ENCODE results near the gene ZFHX3.
"Not testable (repeated sequence)": the region's sequence is repeated elsewhere in the genome, so short reads cannot be mapped to it uniquely, and the experiment has no call there.

Gene ZFHX3

DNA sequence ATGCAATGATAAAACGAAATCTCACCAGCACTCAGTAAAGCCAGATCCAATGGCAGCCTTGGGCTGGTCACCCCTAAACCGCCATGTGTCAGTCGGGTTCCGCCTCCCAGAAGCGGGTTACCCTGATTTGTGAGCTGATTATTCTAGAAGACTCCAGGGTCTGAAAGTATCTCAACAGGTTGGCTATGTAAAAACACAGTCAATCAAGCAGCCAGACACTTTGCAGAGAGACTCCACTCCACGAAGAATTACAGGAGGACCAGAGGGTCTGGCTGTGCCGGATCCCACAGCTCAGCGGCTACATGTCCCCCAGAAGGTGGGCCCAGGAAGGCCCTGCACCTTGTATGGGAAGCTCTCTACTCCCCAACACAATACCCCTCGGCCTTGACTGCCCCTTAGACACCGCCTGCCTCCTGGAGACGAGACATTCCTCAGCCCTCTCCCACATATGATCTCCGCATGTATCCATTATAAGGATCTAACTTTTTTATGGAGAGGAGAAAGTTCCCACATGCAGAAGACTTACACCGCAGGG lies 23.3 kb downstream of the ZFHX3 start:
- in situ Hi-C loops (cut with HindIII; ENCODE audit: low sequenced_read_pairs) = no loop called here

DNA sequence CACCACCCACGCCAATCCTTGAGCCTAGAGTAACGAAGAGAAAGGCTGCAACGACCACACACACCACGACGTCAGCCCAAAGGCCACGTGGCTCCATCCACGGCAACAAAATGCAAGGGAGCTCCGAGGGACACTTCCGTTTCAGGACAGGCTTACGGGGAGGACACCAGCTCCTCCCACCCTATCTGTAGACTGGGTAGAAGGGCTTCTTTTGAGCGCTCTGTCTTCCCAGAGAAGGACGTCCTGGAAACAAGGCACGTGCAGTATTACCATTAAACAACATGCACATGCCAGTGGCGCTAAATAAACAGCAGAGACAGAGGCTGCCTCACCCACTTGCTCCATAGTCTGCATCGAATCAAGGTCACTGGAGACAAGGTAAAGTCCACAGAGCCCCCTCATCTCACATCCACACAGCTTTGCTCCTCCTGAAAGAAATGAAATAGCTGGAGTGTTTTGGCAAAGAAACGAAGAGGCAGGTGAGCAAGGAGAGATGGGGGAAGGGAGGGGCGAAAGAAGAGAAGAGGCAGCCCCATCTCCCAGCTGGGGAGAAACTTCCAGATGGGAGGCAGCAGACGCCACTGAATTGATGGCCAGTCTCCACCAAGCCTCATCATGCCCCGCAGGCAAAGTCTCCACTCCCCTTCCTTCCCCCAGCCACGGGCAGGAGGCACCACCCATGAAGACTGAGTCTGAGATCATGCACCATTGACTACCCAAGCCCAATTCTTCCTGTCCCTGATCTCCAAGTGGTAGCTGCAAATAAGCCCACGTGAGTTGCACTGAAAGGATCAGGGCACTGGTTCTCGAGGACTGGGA lies 24.0 kb downstream of the ZFHX3 start:
- in situ Hi-C loops (cut with HindIII; ENCODE audit: low sequenced_read_pairs) = no loop called here

DNA sequence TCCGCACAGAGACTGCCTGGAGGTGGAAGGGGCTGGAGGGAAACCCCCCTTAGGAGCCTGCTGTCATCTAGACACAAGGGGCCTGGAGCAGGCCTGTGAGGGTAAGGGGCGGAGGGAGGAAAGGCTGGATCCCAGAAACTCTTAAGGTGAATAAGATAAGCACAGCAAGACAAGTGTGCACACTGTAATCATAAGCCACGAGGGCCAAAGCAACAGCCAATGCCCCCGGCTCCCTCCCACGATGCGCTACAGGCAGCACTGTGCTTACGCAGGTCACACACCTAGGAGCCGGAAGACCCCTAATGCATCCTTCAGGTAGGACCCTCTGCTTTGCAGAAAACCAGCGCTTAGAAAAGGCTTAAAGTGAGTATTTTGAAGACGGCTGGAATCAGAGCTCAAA lies 24.6 kb downstream of the ZFHX3 start:
- in situ Hi-C loops (cut with HindIII; ENCODE audit: low sequenced_read_pairs) = no loop called here

DNA sequence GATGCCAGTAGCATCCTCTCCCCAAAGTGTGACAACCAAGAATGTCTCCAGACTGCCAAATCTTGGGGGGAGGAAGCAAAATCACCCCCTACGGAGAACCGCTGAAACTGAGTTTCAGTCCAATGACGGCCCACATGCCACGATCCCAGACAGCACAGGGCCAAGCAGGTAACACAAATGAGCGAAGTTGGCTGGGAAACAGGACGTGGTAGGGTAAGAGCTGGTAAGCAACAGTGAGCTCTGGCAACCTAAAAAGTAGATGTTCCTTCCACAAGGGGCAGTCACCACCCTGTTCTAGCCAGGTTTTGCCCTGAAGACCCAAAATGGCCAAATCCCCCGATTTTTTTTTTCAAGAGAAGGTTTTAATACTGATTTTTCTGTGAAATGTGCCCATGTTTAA lies 25.4 kb downstream of the ZFHX3 start:
- in situ Hi-C loops (cut with HindIII; ENCODE audit: low sequenced_read_pairs) = no loop called here

DNA sequence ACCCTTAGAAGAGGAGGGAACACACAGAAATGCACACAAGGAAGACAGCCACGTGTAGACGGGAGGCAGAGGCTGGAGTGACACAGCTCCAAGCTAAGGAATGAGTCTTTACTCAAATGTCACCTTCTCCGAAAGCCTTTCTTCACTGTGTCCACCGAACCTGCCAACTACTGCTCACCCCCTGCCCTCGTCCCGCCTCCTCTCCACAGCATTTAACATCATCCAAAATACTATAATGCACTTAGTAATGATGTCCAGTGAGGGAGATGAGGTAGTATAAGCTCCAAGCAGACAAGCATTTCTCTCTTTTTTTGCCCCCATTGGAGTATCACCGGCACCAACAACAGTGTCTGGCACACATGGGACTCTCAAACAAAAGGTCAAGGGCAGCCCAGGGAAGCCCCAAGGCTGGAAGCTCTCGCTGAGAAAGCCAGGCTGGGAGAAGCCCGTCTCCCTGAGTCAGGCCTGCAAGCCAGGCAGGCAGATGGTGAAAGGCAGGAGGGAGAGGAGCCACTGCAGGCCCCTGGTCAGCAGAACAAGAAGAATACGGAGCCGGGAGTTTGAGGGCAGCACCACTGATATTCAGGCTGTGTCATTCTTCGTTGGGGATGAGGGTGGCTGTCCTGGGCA lies 25.9 kb downstream of the ZFHX3 start:
- in situ Hi-C loops (cut with HindIII; ENCODE audit: low sequenced_read_pairs) = no loop called here

DNA sequence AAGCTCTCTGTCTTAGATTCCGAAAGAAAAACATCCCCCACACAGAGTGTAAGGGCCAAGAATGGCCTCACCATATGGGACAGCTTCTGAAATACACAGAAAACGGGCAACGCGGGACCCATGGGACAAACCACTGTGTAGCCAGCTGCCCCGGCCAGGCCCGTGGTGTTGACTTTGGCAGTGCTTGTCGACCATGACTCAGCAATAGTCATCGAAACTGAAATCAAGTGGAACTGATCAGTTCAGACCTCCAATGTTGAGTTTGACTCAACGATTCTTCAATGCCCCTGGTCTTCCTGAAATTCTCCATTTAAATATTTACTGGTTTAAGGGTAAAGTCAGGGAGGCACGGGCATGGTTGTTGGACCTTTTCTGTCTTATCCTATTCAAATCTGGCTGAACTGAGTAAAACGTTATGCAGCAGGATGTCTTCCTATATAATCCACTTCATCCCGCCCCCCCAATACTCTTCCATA lies 27.5 kb downstream of the ZFHX3 start:
- in situ Hi-C loops (cut with HindIII; ENCODE audit: low sequenced_read_pairs) = no loop called here

DNA sequence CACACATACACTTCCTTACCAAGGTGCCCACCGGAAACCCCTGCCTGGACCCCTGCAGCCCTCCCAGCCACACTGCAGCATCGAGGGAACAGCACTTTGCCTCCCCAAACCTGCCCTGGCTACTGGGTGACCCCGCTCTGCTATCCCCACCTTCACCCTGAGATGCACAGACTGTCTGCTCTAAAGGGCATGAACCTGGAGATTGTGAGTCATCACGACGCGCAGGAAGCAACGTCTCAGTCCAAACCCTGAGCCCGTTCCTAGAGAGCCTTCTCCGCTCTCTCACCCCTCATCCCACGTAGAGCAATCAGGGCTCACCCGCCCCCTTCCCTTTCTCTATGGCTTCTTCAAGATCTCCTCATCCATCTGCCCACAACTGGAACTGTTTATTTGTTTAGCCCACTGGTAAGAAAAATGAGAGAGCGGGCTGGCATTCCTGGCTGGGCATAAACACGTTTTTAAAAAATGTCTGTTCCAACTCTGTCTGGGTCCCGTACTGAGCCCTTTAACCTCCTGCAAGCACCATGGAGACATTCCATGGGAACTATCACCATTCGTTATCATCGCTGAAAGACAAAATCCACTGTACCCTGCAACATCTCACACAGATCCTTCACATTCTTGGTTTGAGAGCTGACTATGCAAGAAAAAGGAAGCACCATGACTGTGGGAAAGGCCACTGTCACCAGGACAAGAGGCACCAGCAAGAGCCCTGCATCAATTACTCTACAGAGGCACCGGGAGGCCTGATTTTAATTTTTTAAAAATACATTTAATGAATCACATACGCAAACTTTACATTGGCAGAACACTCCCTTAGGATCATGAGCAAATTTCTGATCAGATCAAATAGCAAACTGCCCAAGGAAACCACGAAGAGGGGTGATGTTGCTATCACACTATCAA lies 28.2 kb downstream of the ZFHX3 start:
- in situ Hi-C loops (cut with HindIII; ENCODE audit: low sequenced_read_pairs) = no loop called here

DNA sequence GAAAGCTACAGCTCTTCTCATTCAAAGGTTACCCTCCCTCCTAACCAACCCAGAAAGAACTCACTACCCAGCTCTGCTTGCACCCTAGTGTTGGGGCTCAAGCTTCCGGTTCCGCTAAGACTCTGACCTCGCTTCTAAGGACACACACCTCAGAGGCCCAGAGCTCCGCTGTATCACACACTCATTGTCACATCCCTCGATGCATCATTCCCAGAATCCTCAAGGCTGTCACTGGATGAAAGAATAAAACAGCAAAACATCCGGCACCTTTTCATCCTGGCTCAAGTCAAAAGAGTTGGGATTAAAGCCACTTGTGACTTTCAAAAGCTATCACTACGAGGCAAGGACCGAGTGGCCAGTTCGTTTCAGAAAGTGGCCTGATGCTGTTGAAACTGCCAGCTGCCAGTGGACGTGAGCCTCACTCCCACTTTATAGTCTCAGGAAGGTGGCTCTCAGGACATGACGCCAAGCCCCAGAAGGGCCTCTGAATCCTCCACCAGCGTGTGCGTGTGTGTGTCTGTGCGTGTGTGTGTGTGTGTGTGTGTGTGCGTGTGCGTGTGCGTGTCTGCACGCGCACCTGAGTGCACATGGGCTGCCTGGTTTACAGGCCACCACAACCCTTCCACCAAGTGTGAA lies 29.0 kb downstream of the ZFHX3 start:
- in situ Hi-C loops (cut with HindIII; ENCODE audit: low sequenced_read_pairs) = no loop called here

DNA sequence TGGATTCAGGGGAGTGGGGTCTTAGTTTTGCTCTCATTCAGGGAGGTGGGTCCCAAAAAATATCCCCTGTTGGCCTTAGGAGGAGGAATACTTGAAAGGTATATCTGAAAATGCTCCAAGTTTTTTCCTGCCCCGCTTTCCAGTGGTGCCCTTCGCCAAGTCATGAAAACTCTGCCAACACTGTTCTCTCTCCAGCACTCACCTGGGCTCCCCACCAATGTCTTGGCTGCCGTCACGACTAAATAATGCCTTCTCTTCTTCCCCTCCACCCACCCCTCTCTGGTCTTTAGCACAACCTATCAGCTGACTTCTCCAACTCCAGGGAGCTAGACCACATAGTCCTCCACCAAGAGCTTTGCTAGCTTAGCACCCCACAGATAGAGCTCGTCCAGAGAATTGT lies 30.6 kb downstream of the ZFHX3 start:
- in situ Hi-C loops (cut with HindIII; ENCODE audit: low sequenced_read_pairs) = no loop called here

DNA sequence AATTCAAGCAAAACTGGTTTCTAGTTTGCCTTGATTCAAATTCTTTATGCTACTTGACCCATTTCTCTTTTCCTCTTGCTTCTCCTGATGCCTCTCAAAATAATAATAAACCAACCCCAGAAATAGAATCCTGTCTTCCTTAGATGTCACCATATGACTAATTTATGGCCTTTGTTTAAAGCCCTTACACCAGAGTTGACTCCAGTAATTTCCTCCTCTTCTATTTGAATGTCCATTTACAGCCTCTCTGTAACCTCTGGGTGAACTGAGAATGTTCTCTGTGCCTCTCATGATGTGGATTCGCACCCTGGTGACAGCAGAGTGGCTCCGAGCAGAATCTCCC lies 31.5 kb downstream of the ZFHX3 start:
- in situ Hi-C loops (cut with HindIII; ENCODE audit: low sequenced_read_pairs) = no loop called here

DNA sequence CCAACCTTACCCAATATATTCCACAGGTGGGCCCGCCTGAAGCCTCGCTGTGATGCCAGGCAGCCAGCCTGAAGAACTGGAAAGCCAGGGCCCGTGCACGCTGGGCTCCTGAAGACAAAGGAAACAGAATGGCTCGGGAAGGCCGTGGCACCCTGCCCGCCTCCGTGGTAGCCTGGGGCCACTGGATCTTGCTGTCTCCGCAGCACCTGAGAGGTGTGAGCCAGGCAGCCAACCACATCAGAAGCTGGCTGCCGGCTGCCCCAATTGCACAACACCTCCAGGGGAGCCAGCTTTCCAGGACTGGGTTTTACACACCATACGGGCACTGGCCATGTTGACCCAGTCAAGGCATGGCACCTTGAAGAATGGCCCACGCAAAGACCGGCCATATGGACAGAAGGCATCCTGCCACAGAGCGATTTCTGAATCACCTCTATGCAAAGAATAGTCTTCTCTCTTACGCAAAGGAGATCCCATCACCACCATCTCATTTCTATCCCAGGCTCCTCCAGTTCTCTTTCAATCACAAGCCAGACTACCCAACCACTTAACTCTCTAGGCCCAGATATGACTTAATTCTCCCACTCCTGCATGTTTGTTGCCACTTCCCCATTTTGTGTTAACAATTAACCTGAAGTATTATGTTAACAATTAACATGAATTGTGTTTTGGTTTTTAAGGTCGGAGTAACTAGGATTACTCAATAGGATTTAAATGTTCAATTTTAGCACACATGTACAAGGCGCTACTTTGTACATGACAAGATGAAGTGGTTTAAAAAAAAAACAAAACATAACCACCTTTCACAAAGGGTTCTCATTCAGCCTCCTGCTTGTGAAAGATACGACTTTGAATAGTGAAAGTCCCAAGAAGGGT lies 32.1 kb downstream of the ZFHX3 start:
- in situ Hi-C loops (cut with HindIII; ENCODE audit: low sequenced_read_pairs) = no loop called here

DNA sequence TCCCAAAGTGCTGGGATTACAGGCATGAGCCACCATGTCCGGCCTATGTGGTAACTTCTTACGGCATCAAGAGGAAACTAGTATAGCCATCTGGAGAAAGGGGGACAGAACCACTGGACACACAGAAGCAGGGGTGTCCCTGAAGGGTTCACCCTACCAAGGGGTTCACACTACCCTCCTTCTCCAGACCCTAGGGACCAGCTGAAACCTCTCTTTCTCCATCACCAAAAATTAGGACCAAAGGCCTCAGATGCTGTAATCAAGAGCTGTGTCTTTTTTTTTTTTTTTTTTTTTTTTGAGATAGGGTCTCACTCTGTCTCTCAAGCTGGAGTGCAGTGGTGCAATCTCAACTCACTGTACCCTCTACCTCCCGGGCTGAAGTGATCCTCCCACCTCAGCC lies 33.2 kb downstream of the ZFHX3 start:
- in situ Hi-C loops (cut with HindIII; ENCODE audit: low sequenced_read_pairs) = no loop called here

DNA sequence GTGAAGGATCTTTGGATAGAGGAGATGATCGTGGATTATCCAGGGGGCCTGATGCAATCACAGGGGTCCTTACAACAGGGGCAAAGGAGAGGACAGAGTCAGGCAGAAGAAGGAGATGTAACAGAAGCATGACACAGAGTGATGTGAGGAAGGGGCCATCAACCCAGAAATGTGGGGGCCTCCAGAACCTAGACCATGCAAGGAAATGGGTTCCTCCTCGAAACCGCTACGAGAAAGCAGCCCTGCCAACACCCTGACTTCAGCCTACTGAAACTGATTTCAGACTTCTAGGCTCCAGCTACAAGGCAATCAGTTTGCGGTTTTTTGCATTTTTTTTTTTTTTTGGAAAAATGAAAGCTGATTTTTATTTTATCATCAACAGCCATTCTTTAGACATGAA lies 34.0 kb downstream of the ZFHX3 start:
- in situ Hi-C loops (cut with HindIII; ENCODE audit: low sequenced_read_pairs) = no loop called here

DNA sequence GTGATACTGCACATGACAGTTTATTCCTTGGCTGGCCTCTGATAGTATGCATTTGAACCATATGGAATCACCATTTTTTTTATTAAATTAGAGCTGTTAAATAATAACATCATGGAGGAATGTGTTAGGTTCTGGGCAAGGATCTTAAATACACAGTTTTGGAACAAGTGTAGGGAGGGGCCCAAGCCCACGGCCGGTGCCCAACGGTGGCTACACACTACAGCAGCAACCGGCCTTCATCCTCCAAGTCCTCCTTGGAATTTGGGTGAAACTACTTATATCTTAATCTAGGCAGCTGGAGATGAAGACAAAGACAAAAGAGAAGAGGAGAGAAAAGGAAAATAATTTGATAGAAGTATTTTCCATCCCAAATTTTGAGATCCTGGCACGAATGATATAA lies 35.6 kb downstream of the ZFHX3 start:
- in situ Hi-C loops (cut with HindIII; ENCODE audit: low sequenced_read_pairs) = no loop called here

DNA sequence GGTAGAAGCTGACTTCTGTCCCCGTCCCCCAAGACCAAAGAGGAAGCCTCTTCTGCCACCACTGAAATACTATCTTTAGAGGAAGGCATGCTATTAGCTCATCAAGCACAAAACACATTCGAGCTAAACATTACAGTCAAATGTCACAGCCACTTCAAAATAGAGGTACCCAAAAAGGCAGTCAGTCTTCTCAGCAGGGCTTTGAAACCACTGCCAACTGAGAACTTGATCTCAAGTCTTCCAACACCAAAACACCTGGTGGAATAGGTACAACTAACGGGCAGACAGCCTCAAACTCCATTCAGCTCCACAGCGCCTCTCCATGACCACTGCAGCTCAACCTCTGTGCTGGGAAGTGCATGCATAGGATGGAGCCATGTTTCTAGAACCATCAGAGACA lies 36.0 kb downstream of the ZFHX3 start:
- in situ Hi-C loops (cut with HindIII; ENCODE audit: low sequenced_read_pairs) = no loop called here

DNA sequence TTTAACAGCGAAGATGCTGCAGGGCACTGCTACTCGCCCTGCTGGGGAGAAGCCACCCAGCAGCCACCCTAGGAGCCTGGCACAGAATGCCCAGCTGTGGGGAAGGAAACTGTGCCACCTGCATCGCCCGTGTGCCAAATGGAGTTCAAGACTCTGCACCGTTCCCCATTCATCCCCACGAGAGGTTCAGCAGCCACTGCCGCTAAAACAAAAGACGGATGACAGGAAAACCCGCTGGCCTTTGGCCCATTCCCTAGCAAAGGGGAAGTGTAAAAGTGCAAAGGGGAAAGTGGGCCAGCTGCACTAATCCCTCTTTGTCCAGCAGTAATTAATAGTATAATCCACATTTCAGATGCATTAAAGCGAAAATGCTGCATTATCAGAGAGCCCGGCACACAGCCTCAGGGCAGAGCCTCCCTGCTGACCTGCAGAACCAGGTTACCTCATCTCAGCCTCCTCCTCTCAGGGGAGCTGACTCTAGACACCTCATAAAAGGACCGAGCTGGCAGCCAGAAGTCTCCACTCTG lies 37.7 kb downstream of the ZFHX3 start:
- in situ Hi-C loops (cut with HindIII; ENCODE audit: low sequenced_read_pairs) = no loop called here

DNA sequence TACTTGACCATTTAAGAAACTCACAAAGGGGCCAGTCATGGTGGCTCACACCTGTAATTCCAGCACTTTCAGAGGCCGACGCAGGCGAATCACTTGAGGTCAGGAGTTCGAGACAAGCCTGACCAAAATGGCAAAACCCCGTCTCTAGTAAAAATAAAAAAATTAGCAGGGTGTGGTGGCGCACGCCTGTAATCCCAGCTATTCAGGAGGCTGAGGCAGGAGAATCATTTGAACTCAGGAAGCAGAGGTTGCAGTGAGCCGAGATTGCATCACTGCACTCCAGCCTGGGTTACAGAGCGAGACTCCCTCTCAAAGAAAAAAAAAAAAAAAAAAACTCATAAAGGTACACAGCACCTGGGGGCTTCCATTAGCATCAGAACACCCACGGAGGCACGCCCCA lies 38.2 kb downstream of the ZFHX3 start:
- in situ Hi-C loops (cut with HindIII; ENCODE audit: low sequenced_read_pairs) = not testable (repeated sequence)

DNA sequence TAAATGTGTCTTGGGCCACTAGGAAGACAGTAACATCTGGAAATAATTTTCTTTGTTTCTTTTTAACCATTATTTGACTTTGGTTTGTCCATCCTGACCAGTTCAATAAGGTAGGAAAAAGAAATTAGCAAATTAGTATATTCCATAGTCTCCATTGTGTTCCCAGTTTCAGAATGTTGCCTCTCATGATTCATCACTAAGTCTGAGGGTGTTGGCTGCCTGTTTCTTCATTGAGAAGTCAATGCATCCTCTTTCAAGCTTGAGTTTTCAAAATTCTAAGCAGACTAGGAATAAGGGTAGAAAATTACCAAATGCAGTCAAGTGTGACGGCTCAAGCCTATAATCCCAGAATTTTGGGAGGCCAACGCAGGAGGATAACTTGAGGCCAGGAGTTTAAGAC lies 41.9 kb downstream of the ZFHX3 start:
- in situ Hi-C loops (cut with HindIII; ENCODE audit: low sequenced_read_pairs) = no loop called here

DNA sequence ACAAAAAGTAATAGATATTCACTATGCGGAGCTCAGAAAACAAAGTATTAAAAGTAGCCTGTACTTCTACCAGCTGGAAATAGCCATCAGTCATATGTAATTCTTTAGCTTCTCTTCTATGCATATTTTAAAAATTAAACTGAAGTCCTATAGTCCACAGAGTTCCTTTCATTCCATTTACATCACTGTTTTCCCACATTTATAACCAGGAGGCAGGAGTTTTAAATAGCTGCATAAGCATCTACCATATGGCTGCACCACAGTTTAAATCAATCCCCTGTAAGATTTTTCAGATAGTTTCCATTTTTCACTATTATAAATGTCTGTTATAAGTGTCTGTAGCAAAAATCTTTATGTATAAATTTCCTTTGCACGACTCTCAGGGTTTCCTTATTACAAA lies 45.1 kb downstream of the ZFHX3 start:
- in situ Hi-C loops (cut with HindIII; ENCODE audit: low sequenced_read_pairs) = loop anchor here (5.0 kb wide), 1 partner anchor 71 kb away; no protein-coding TSS in a partner anchor
